K562 (cell line): Measurements from ENCODE around the gene RCN2. TPM values are rescaled to one million over a fixed set of nuclear protein-coding genes. Genes with fewer than 3 reads are reported as not detected.
A peak's percentile ranks its signal among the peaks of the same experiment; 100 is the strongest.

Experiments
- ATAC-seq: fragments of 200-7000 bp; cut with Tn5 transposase; 3 replicates; pipeline ENCODE4 v1.9.1; 2020; ENCODE audit warnings: moderate library complexity
- BruUV-seq: library from RNA; stranded (reverse); fragments of 400-500 nt; replicated peaks from 2 replicates; lab custom pipeline; 2021; lab: Mats Ljungman, UMichigan
- CTCF ChIA-PET: fragments of 300-600 bp; formaldehyde crosslinking; extraction: SDS; loops from one replicate; lab custom pipeline; 2021; ENCODE audit warnings: low intra/inter-chr PET ratio; lab: Yijun Ruan, JAX
- POLR2A ChIA-PET: fragments of 300-600, 350-650 bp; sonication (Branson Sonifier 250); formaldehyde crosslinking; extraction: SDS; loops from one replicate; lab custom pipeline; 2021; ENCODE audit warnings: antibody characterized with exemption, inconsistent platforms; lab: Yijun Ruan, JAX
- DNase-seq, 4 experiments: peaks; one replicate each; pipeline versions ENCODE4 v3.0.0 to v3.0.0-alpha.2; 2011 to 2018; ENCODE audit warnings: low spot score in 3 of 4, mixed read lengths in 3 of 4; ENCODE audit errors: extremely low read depth in 1 of 4
- FAIRE-seq: peaks from 2 replicates; lab custom pipeline; 2011; peaks lifted over from hg19 to GRCh38; lab: Jason Lieb, UNC
- H2AFZ ChIP-seq: 2 replicates; pipeline ENCODE4 v1.6.0; 2011; ENCODE audit warnings: low read depth, low read length, control low read depth, inconsistent platforms
- H3K27ac ChIP-seq: fragments of 200-600 bp; 3 replicates; pipeline ENCODE4 v1.8.0; 2011; ENCODE audit warnings: low read depth, mild to moderate bottlenecking, control low read depth, inconsistent platforms, low read length, moderate library complexity, mixed read lengths; ENCODE audit errors: extremely low read depth
- H3K27me3 ChIP-seq, 2 experiments: fragments of 300-600 bp in 1 of 2; 2 replicates in 1 of 2; 3 replicates in 1 of 2; pipeline versions ENCODE4 v1.6.0 to v1.8.0; 2011; ENCODE audit warnings: inconsistent platforms in 2 of 2, low read length in 2 of 2, mild to moderate bottlenecking in 1 of 2, mixed read lengths in 1 of 2, moderate library complexity in 1 of 2; ENCODE audit not compliant: control insufficient read depth in 2 of 2, insufficient read depth in 2 of 2
- H3K36me3 ChIP-seq: fragments of 300-600 bp; 3 replicates; pipeline ENCODE4 v1.8.0; 2011; ENCODE audit warnings: mild to moderate bottlenecking, low read length, inconsistent platforms; ENCODE audit not compliant: control insufficient read depth, insufficient read depth
- H3K4me1 ChIP-seq, 2 experiments: fragments of 200-600 bp in 1 of 2; replicated peaks in 1 of 2; 2 replicates in 1 of 2; 3 replicates in 1 of 2; pipeline versions ENCODE4 v1.5.1 to v1.8.0; 2011; ENCODE audit warnings: inconsistent platforms in 2 of 2, low read length in 2 of 2, mild to moderate bottlenecking in 1 of 2, mixed read lengths in 1 of 2, moderate library complexity in 1 of 2; ENCODE audit not compliant: control insufficient read depth in 2 of 2, insufficient read depth in 2 of 2
- H3K4me2 ChIP-seq: 2 replicates; pipeline ENCODE4 v1.6.1; 2011; ENCODE audit warnings: low read length, control low read depth, inconsistent platforms, mixed read lengths; ENCODE audit not compliant: insufficient read depth
- H3K4me3 ChIP-seq: fragments of 200-600 bp; sonication (generic), shearing (Covaris generic); 2 replicates; pipeline ENCODE4 v1.5.1; 2016; ENCODE audit warnings: control low read depth, inconsistent platforms
- H3K79me2 ChIP-seq: fragments of 200-600 bp; 3 replicates; pipeline ENCODE4 v1.8.0; 2011; ENCODE audit warnings: low read length, inconsistent platforms; ENCODE audit not compliant: control insufficient read depth, insufficient read depth
- H3K9ac ChIP-seq, 2 experiments: 2 replicates each; pipeline versions ENCODE4 v1.6.0 to v1.6.1; 2011; ENCODE audit warnings: low read depth in 2 of 2, low read length in 2 of 2, control low read depth in 1 of 2, inconsistent platforms in 1 of 2, mild to moderate bottlenecking in 1 of 2, mixed read lengths in 1 of 2; ENCODE audit not compliant: insufficient read depth in 1 of 2
- H3K9me1 ChIP-seq: one replicate; pipeline ENCODE4 v1.6.0; 2011; ENCODE audit warnings: inconsistent platforms, mild to moderate bottlenecking, low read length, moderate library complexity; ENCODE audit not compliant: control insufficient read depth, insufficient read depth
- H3K9me3 ChIP-seq: replicated peaks from 2 replicates; pipeline ENCODE4 v1.5.1; 2011; ENCODE audit warnings: low read depth, low read length, inconsistent platforms; ENCODE audit not compliant: control insufficient read depth, insufficient read depth
- H4K20me1 ChIP-seq: replicated peaks from 2 replicates; pipeline ENCODE4 v1.6.1; 2011; ENCODE audit warnings: low read length, inconsistent platforms, mixed read lengths; ENCODE audit not compliant: control insufficient read depth, insufficient read depth
- ILK ChIP-seq: fragments of 450-650 bp; IDR thresholded peaks from 2 replicates; pipeline ENCODE4 v1.6.1; 2016; ENCODE audit warnings: missing genetic modification characterization, low read depth, mild to moderate bottlenecking, missing compliant biosample characterization, moderate library complexity, borderline replicate concordance
- KAT7 ChIP-seq: sonication (generic); formaldehyde crosslinking; IDR thresholded peaks from 2 replicates; pipeline ENCODE4 v1.8.0; 2022; ENCODE audit warnings: missing genetic modification reagents, mild to moderate bottlenecking, borderline replicate concordance
- ZNF316 ChIP-seq: fragments of 450-650 bp; IDR thresholded peaks from 2 replicates; pipeline ENCODE4 v1.6.1; 2016
- ZNF830 ChIP-seq: fragments of 250-450 bp; sonication (Bioruptor Pico); IDR thresholded peaks from 2 replicates; pipeline ENCODE4 v1.5.0; 2021; ENCODE audit warnings: mild to moderate bottlenecking
- WGBS: fragments of 100-300 bp; shearing (Covaris generic); methylation state at CpG from one replicate; pipeline ENCODE4 v1.1.6; 2016; ENCODE audit warnings: low coverage, mixed read lengths; ENCODE audit not compliant: insufficient coverage; ENCODE audit errors: missing lambda C conversion rate; 5-methylcytosine and 5-hydroxymethylcytosine counted together
- in situ Hi-C: fragments of 300-500 bp; cut with MboI; formaldehyde crosslinking; loops from 4 replicates; pipeline ENCODE4 v1.15.0; 2018; ENCODE audit warnings: inconsistent platforms, mixed read lengths
- intact Hi-C: fragments of 100-400 bp; cut with micrococcal nuclease; formaldehyde crosslinking; loops from 2 replicates; pipeline ENCODE4 v1.14.2; 2022
- polyA plus RNA-seq, 8 experiments: library from polyadenylated mRNA; depleted of rRNA in 4 of 8; stranded (reverse) in 5 of 8; unstranded in 3 of 8; fragments of >200 nt; fragmentation: Nextera tagmentation in 2 of 8; fragmentation: Illumina TruSeq in 1 of 8; extraction: Ambion mirVana in 2 of 8; extraction: Trizol in 1 of 8; gene quantifications; 2 replicates each; pipeline versions ENCODE4 v1.2.1 to v1.2.3, GENCODE V29; 2011 to 2014; ENCODE audit warnings: inconsistent platforms in 1 of 8, missing spikeins in 1 of 8
- total RNA-seq, 7 experiments: library from RNA; depleted of rRNA in 6 of 7; stranded (reverse); fragments of >200 nt in 6 of 7; fragmentation: Illumina TruSeq in 2 of 7; extraction: Trizol in 2 of 7; gene quantifications; 2 replicates each; pipeline versions ENCODE4 v1.2.1 to v1.2.3, GENCODE V29; 2011 to 2021; ENCODE audit warnings: low replicate concordance in 1 of 7
- TF ChIP-seq, protein P1 (sequence below), 2 experiments: fragments of 450-650 bp; conservative IDR thresholded peaks; 2 replicates each; pipeline ENCODE4 v1.6.1; 2017; ENCODE audit warnings: mild to moderate bottlenecking in 2 of 2, moderate library complexity in 2 of 2
- TF ChIP-seq, protein P2 (sequence below): fragments of 450-650 bp; IDR thresholded peaks from 2 replicates; pipeline ENCODE4 v1.6.1; 2017; ENCODE audit warnings: mild to moderate bottlenecking, moderate library complexity

RCN2 gene
- total and polyA plus RNA-seq, 9 of the 15 experiments (the other 6 are each of a cell fraction or from before 2014, with no cell fraction given) = 20.9 to 63.6 (median 52.8) TPM

DNA sequence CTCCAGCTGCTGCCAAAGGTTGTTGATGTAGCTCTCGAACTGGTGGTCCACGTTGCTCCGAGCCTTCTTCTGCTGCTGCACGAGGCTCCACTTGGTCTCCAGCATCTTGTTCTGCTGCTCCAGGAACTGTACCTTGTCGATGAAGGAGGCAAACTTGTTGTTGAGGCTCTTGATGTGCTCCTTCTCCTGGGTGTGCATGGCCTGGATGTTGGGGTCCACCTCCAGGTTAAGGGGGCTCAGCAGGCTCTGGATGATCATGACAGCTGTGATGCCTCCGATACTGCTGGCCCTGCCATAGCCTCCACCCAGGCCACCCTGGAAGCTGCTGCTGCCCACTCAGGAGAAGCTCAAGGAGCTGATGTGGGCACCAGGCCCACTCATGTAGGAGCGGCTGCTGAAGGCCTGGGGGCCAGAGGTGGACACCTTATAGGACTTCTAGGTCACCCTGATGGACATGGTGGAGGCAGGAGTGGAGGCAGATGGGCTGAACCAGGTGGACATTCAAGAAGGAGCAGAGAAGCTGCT is 48.5 kb downstream of the RCN2 start (continued):
- TF ChIP-seq, protein P1, sequence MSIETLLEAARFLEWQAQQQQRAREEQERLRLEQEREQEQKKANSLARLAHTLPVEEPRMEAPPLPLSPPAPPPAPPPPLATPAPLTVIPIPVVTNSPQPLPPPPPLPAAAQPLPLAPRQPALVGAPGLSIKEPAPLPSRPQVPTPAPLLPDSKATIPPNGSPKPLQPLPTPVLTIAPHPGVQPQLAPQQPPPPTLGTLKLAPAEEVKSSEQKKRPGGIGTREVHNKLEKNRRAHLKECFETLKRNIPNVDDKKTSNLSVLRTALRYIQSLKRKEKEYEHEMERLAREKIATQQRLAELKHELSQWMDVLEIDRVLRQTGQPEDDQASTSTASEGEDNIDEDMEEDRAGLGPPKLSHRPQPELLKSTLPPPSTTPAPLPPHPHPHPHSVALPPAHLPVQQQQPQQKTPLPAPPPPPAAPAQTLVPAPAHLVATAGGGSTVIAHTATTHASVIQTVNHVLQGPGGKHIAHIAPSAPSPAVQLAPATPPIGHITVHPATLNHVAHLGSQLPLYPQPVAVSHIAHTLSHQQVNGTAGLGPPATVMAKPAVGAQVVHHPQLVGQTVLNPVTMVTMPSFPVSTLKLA (conservative IDR thresholded peaks at IDR 0.05) = no peak
- TF ChIP-seq KAT7 (CRISPR knock-in tag) (no peak), ZNF830 (CRISPR knock-in tag) (no peak)

DNA sequence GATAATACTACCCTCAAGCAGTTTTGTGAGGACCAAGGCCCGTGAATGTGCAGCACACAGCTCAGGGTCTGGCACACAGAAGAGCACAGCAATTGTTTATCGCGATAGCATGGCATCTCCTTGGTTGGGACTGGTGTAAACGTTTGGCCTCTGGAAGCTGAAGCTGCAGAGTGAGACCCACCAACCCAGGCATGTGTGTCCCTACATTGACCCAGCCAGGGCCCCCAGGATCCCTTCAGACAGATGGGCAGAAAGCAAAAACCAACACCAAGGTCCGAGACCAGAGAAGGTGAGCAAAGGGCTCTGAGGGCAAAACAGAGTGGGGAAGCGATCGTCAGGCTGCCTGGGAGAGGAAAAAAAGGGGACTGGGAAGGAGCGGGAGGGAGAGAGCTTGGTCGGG is 50.8 kb downstream of the RCN2 start:
- Histone ChIP-seq H3K36me3 (no peaks in the 10 kb centered on the region), H3K27ac (no peak overlapping the region), H3K4me3 (no peak overlapping the region), H3K9ac (peak overlapping the region in 1 of 2 experiments; percentile 20; a peak in 1 of 4 replicates), H3K4me2 (no peak overlapping the region), H2AFZ (no peak overlapping the region), H3K9me1 (no peaks in the 10 kb centered on the region), H3K4me1 (peaks cover 0 to 8% of the 10 kb centered on the region in 2 experiments; a peak in 1 of 5 replicates), H3K79me2 (no peaks in the 10 kb centered on the region), H3K27me3 (peaks cover 15 to 39% of the 10 kb centered on the region in 2 experiments), H4K20me1 (no peaks in the 10 kb centered on the region), H3K9me3 (no peaks in the 10 kb centered on the region)
- DNase-seq = no peak
- ATAC-seq = no peak
- ChIA-PET CTCF (interaction anchor here (0.6 kb wide), 1 partner anchor 1052 kb away, joined by 3 read pairs; no protein-coding TSS in a partner anchor), POLR2A (interaction anchor here (0.6 to 0.9 kb wide), 3 partner anchors 9 to 398 kb away, joined by 3 to 6 read pairs (median 5); partner anchors contain the start of gene RCN2)
- in situ Hi-C loops (no loop called here), intact Hi-C loops (no loop called here)
- no TSS peak for BruUV-seq
- FAIRE-seq = no peak
- no peak for TF ChIP-seq ILK
- TF ChIP-seq ZNF316 = no peak
- TF ChIP-seq, protein P2, sequence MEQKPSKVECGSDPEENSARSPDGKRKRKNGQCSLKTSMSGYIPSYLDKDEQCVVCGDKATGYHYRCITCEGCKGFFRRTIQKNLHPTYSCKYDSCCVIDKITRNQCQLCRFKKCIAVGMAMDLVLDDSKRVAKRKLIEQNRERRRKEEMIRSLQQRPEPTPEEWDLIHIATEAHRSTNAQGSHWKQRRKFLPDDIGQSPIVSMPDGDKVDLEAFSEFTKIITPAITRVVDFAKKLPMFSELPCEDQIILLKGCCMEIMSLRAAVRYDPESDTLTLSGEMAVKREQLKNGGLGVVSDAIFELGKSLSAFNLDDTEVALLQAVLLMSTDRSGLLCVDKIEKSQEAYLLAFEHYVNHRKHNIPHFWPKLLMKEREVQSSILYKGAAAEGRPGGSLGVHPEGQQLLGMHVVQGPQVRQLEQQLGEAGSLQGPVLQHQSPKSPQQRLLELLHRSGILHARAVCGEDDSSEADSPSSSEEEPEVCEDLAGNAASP = no peak
- 10% methylated on average over 8 of the region's 9 CpGs for WGBS
